ENCODE measurements around the gene ZSCAN2. TPM values are rescaled to one million over a fixed set of nuclear protein-coding genes. Genes with fewer than 3 reads are reported as not detected.

The ZSCAN2 gene
- total RNA-seq, 1 experiment from 2014 or later, result 6.4 TPM

GRCh38 chr15:84669726-84670125, 68.9 kb downstream of the ZSCAN2 start:
- DNase-seq (ENCODE audit: low read depth), result no peak

- no peak for DNase-seq (ENCODE audit: low read depth)
These were observed 70.4 kb downstream of the ZSCAN2 start for GRCh38 chr15:84671211-84671610.

Other genes with a start within 250 kb of the ZSCAN2 start
- 19.3 and 42.7 TPM in 2 replicates for gene WDR73, start 53.3 kb downstream of the ZSCAN2 start, total RNA-seq (2014; rRNA removed; shearing (Covaris generic))
- gene NMB, start 57.2 kb downstream of the ZSCAN2 start, total RNA-seq (2014; rRNA removed; shearing (Covaris generic)), result 0.30 and 3.4 TPM in 2 replicates
- 109 and 150 TPM in 2 replicates for gene SEC11A, start 115.1 kb downstream of the ZSCAN2 start, total RNA-seq (2014; rRNA removed; shearing (Covaris generic))
- gene ZNF592, start 147.6 kb downstream of the ZSCAN2 start, total RNA-seq (2014; rRNA removed; shearing (Covaris generic)), result 1.4 and 2.1 TPM in 2 replicates
- gene ALPK3, start 216.3 kb downstream of the ZSCAN2 start, total RNA-seq (2014; rRNA removed; shearing (Covaris generic)), result 0.11 and 0.24 TPM in 2 replicates